GM21825 (cell line): ENCODE results near the gene CREM.

Experiments
- ATAC-seq: cut with Tn5 transposase; IDR thresholded peaks from one replicate; pipeline ENCODE4 v1.9.1; 2021; ENCODE audit warnings: mild to moderate bottlenecking, moderate library complexity; ENCODE audit not compliant: unreplicated experiment

Gene CREM

DNA sequence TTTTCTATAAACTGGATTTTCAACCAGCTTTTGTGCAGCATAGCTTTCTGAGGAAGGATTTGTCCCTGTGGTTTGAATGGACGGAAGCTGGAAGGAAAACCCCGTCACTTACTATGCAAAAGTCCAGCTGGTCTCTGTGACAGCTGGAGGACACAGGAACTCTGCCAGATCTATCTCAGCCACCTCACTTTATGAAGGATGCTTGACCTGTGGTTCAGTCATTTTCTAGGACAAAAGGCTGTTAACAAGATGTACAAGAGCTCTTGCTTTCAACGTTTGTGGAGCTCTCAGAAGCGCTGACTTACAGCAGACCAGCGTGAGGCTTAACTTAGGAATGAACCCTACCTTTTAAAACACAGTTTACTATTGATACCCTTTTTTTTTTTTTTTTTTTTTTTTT, 90.8 kb downstream of the CREM start:
- ATAC-seq, result no peak

DNA sequence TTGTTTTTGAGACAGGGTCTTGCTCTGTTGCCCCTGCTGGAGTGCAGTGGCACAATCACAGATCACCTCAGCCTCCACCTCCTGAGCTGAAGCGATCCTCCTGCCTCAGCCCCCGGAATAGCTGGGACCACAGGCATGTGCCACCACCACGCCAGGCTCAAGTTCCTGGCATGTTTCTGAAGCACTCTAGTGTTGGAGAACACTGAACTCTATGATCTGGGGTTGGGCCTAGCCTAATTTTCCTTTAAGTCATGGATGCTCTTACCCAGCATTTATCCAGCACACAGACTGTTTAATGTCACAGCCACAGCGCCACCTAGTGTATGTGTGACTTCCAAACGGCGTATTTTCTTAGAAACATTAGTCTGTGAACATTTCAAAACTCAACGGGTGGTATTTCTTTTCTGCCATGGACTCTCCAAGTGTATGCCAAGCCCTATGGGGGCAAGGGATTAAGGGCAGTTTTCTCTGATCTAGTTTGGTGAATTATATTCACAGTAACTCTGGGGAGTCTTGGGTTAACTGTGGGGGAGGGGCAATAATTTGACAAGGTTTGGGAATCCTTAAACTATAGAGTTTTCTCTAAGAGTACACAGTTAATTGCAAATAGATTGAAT, 91.8 kb downstream of the CREM start:
- peak; percentile 80 for ATAC-seq

DNA sequence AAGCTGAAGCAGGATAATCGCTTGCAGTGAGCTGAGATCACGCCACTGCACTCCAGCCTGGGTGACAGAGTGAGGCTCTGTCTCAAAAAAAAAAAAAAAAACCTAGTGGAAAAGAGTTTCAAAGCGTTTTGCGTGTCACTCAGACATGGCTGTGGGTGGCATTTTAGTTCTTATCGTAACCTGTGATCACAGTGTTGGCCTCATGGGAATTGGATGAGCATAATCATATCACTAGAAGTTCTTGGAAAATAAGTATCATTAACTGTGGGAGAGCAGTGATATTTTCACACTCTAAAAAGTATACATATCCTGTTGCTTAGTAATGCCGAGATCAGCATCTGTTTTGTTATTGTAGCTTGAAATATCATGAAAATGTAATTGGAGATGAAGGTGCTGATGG, 92.6 kb downstream of the CREM start:
- no peak for ATAC-seq

DNA sequence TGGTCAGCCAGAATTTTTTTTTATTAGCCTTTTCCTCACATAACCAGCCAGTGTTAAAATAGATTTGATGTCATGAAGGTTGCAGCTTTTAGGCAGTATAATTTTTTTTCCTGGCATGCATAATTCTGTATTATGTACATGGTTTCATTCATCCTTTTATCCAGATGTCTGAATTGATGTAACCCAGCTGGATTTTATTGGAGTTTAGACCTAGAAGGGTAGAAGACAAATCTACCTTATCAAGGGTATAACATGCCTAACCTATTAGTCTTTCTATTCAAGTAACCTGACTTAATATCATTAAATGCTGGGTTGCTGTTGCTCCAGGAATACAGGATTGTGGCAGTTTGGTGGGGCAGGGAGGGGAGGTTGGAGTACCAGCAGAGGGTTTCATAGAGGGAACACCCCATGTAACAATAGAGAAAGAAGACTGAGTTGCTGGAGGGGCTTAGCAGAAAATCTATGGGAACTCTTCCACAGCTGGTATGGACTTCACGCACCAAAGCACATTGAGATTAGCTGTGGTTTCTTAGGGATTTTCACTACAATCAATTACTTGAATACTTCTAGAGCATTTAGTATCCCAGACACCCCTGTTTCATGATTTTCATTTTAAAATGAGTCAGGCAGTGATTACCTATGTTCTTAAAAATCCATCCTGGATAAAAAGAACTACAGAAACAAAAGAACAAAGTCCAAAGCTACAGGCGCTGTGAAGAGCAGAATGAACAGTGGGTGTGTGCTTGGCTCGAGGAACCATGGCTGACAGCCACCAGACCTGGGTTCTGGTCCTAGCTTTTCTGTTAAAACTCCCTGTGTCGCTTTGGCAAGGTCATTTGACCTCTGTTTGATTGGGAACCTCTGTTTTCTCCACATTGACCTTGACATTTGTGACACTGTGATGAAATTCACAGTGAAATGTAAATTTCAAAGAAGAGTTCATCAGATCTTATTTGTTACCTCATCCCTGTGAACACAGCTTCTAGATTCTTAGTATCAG, 93.5 kb downstream of the CREM start:
- no peak for ATAC-seq

DNA sequence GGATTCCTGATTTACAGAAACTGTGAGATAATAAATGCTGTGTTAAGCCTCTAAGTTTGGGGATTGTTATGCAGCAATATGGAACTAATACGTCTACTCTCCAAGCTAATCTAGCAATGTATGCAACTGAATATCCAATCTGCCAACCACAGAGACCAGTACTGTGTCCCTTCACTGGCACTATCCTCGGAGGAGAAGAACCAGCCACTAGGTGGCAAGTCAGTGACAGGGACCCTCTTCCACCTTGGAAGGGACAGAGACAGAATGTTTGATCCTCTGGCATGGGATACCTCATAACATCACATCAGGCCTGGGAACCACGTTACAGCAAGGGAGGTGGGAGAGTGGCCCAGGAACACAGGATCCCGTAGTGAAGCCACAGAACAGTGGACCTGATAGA, 96.4 kb downstream of the CREM start:
- ATAC-seq, result no peak

DNA sequence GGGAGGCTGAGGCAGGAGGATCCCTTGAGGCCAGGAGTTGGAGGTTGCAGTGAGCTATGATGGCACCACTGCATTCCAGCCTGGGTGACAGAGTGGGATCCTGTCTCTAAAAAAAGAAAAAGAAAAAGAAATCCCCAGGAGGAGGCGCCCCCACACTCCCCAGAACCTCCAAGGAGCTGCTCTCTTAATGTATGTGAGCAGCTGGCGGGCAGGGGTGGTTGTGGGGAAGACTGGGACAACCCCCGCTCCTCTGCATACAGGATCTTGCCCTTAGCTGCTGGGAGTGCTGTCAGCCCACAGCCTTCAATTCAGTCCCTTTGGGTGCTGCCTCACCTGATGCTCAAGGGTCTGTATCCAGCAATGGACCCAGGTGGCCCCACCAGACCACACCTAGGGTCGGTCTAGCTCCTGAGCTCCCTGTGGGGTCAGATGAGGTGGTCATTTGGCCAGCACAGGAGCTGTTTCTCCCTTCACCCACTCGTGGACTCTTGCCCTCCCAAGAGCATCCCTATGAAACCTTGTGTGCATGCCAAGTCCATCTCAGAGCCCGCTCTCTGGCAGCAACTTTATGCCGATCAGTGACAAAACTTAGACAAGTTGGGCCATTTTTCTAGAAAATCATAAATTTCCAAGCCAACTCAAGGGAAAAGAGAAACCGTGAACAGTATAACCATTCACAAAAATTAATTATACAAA, 97.5 kb downstream of the CREM start:
- no peak for ATAC-seq

DNA sequence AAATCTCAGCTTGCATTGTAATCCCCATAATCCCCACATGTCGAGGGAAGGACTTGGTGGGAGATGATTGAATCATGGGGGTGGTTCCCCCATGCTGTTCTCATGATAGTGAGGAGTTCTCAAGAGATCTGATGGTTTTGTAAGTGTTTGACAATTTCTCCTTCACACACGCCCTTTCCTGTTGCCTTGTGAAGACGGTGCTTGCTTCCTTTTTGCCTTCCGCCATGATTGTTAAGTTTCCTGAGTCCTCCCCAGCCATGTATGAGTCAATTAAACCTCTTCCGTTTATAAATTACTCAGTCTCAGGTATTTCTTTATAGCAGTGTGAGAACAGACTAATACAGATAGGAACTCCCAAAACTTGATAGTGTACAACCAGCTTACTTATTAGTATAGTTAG, 98.6 kb downstream of the CREM start:
- ATAC-seq, result no peak

DNA sequence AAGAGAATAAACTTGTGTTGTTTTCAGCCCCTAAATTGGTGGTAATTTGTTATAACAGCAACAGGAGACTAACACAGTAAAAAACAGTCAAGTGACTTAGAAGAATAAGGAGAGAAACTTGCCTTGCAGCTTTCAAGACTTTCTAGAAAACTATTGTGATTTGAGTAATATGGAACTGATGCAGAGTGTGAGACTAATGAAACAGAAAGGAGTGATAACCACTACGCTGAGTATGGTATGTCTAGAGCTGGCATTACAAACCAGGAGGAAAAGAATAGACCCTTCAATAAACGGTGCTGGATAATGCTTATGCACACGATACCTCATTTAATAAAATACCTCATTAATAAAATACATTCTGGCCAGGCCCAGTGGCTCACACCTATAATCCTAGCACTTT, 99.9 kb downstream of the CREM start:
- ATAC-seq, result no peak

DNA sequence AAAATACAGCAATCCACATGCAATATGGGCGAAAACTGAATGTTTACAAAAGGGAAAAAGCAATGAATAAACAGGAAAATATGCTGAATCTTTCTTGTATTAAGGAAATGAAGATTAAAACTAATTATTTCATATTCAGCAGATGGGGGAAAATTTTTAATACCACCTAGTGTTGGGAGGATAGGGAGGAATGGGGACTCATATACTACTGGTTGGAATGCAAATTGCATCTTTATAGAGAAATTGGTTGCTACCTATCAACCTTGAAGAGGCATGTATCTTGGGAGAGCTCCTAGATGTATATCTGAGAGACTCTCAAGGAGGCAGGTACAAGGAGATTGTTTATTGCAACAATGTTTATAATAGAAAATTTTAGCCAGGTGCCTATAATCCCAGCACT, 101.4 kb downstream of the CREM start:
- no peak for ATAC-seq

DNA sequence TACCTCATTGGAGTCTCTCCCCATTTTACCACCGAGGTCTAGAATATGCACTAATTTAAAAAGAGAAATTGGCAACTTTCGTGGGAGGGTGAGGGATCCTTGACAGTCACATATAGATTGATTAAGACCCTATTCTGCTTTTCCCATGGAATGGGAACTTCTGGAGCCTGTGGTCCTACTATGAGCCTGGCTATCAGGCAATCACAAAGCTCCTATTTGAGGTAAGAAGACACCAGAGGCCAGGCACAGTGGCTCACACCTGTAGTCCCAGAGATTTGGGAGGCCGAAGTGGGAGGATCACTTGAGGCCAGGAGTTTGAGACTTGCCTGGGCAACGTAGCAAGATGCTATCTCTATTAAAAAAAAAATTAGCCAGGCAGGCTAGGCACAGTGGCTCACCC, 105.0 kb downstream of the CREM start:
- no peak for ATAC-seq

DNA sequence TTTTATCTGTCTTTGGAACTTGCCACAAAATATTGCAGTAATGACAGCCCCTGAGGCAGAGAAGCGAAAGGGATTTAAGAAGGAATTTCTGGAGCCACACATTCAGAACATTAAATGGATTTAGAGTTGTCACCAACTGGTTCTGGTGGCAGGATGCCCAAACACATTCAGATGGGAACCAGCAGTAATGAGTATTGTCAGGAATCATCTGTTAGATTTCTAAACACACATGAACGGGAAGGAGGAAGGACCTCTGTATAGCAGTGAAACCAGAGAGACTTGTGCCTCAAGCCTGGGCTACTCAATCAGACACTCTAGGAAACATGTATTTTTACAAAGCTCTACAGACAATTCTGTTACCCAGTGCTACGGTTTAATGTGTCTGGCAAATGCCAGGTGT, 105.9 kb downstream of the CREM start:
- no peak for ATAC-seq

DNA sequence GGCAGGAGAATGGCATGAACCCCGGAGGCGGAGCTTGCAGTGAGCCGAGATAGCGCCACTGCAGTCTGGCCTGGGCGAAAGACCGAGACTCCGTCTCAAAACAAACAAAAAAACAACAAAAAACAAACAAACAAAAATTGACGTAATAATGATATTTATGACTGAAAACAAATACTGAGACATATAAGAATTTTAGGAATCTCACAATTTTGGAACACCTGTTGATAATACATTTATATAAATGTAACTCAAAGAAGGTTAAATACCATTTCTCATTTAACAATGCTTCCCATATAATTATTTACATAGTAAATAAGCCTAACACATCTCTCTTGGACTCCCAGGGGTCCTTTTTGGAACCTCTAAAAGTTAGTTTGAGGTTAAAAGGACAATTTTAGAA, 107.4 kb downstream of the CREM start:
- ATAC-seq, result no peak

DNA sequence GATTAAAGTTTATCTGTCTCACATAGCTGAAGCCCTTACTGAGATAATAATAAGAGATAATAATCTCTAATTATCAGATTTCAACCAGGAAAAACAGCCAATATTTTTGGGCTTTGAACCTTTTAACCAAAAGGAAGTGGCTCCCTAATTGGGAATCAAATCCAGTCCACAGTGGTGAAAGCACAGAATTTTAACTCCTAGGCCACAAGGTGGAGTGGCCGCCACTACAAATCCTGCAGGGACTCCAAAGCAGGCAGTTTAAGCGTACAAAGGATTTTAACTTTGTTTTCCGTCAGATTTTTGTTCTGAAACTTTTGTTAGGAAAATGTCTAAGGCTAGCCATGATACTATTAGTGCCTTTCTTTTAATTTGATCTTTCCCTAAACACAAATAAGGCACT, 110.1 kb downstream of the CREM start:
- no peak for ATAC-seq

DNA sequence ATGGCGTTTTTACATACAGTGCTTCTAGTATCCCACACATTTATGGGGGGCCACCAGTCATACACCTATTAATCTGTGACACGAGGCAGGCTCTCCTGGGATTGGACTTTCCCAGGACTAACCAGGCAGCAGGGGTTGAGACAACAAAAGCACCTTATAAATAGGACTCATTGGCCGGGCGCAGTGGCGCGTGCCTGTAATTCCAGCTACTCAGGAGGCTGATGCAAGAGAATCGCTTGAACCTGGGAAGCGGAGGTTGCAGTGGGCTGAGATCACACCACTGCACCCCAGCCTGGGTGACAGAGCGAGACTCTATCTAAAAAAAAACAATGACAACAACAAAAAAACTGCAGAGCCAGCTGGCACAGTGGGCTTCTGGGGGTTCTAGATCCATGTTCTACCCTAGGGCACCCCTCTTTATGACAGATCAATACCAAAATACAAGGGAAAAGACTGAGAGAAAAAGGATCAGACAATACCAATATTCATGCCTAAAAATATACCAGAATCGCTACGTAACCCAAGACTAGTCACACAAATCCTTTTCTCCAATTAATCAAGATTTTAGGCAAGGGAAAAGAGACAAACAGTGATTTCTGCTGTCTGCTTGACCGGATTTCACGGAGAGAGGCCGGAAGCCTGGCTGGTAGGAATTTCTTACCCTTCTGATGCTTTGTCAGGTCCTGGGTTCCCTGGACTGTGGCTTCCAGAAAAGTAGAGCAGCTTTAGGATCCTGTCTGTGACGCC, 111.3 kb downstream of the CREM start:
- ATAC-seq, result no peak

DNA sequence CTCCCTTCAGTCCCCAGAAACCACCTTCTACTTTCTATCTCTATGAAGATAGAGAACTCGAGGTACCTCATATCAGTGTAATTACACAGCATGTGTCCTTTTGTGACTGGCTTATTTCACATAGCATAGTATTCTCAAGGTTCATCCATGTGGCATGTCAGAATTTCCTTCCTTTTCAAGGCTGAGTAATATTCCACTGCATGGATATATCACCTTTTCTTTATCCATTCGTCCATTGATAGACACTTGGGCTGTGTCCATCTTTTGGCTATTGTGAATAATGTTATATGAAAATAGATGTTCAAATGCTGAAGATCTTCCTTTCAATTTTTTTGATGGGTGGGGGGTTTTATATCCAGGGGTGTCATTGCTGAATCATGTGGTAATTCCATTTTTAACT, 117.9 kb downstream of the CREM start:
- ATAC-seq, result no peak

DNA sequence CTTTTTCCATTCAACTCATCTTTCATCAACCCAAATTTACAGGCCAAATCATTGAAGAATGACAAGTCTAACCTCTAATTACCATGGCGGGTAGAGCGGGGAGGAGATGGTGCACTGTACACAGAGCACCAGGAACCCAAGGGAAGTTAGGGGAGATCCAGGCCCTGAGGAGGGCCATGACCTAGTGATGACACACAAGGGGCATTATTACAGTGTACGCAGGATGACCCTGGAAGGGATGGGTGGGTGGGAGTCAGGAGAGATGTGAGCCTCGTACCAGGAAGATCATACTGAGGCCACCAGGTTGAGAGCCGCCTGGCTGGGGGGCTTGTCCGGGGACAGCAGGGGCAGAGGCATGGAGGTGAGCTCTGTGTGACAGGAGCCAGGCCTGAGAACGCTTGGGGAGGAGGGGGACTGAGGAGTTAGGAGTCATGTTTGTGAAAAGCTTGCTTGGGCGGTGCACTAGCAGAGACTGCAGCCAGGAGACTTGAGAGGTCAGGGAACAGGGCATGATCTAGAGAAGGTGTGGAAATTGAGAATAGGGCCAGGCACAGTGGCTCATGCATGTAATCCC, 120.2 kb downstream of the CREM start:
- no peak for ATAC-seq

DNA sequence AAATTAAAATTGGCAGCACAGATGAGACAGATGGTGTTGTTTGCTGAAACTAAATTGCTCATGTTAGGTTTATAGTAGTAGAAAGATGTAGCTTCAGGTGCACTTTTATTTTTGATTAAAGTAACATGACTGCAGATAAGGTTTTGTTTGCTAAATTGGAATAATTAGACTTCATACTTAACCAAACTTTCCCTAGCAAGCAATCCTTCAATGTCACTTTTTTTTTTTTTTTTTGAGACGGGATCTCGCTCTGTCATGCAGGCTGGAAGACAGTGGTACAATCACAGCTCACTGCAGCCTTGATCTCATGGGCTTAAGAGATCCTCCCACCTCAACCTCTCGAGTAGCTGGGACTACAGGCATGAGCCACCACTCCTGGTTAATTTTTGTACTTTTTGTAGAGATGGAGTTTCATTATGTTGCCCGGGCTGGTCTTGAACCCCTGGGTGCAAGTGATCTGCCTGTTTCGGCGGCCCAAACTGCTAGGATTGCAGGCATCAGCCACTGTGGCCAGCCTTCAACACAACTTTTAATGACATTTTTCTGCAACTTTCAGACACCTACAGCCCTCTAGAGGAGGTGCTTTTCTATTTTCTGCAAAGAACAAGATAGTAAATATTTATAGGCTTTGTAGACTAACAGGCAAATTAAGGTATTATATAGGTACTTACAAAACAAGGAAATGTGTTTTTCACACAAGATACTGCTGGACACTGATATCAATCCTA, 124.9 kb downstream of the CREM start:
- no peak for ATAC-seq

DNA sequence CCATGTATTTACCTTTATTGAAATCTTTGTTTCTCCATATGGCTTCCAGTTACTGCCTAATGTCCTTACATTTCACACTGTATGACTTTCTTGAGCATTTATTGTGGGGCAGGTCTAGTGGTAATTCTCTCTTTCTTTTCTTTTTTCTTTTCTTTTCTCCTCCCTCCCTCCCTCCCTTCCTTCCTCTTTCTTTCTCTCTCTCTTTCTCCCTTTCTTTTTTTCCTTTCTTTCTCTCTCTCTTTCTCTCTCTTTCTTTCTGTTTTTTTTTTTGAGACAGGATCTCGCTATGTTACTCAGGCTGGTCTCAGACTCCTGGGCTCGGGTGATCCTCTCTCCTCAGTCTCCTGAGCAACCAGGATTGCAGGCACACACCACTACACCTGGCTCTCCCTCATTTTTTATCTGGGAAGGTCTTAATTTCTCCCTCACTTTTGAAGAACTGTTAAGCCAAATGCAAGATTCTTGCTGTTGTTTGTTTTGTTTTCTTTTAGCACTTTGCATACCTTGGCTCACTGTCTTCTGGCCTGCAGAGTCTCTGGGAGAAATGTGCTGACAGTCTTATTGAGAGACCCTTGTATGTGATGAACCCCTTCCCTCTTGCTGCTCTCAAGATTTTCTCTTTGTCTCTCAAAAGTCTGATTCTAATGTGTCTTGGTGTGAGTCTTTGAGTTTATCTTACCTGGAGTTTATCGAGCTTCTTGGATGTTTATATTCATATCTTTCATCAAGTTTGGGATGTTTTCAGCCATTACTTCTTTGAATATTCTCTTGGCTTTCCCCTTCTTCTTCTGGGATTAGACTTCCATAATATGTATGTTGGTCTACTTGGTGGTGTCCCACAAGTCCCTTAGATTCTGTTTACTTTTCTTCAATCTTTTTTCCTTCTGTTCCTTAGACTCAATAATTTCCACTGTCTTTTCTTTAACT, 130.7 kb downstream of the CREM start:
- ATAC-seq, result no peak

DNA sequence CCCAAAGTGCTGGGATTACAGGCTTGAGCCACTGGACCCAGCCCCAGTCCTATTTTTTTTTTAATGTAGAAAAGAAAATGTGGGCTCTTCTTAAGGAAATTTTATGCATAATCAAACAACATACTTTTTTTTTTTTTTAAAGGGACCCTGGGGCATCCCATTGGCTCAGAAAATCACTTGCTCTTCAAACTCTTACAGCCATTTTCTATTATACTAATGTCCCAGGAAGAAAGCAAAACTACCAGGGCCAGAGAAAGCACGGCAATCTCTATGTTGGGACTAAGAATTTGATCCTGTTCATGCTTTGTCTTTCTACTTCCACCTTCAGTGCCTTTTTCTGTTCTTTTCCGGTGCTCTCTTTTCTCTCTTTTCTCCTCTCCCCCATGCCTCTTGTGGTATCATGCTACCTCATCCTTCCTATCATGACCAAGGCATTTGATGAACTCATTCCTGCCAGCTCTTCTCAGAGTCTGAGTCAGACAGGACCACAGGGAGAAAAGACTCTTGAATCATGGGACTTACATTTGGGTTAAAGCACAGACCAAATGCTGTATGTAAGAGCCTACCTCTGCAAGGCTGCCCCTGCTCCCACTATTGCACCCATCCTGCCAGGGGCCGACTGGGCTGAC, 133.2 kb downstream of the CREM start:
- ATAC-seq, result no peak
